HepG2 (cell line): ENCODE measurements around the gene GGT1. TPM values are rescaled to one million over a fixed set of nuclear protein-coding genes. Genes with fewer than 3 reads are reported as not detected.

ENCODE experiments used
- ASH2L ChIP-seq: fragments of 300-600, 200-600 bp; sonication (generic); IDR thresholded peaks from 2 replicates; pipeline ENCODE4 v1.7.0; 2017; ENCODE audit warnings: low read depth, mild to moderate bottlenecking, moderate library complexity, mixed read lengths, low read length; ENCODE audit not compliant: insufficient read length
- CBX5 ChIP-seq: sonication (generic); formaldehyde crosslinking; IDR thresholded peaks from 2 replicates; pipeline ENCODE4 v1.4.0; 2020; ENCODE audit warnings: missing genetic modification reagents, borderline replicate concordance
- DRAP1 ChIP-seq: IDR thresholded peaks from 2 replicates; pipeline ENCODE4 v1.6.1; 2016; ENCODE audit warnings: missing genetic modification reagents, missing compliant biosample characterization
- FOXJ3 ChIP-seq: sonication (generic); formaldehyde crosslinking; IDR thresholded peaks from 2 replicates; pipeline ENCODE4 v1.4.0; 2020; ENCODE audit warnings: missing genetic modification reagents, mild to moderate bottlenecking, borderline replicate concordance
- HDAC1 ChIP-seq: sonication (generic); formaldehyde crosslinking; IDR thresholded peaks from 2 replicates; pipeline ENCODE4 v1.5.1; 2020; ENCODE audit warnings: mild to moderate bottlenecking, missing genetic modification reagents
- IRX3 ChIP-seq: sonication (generic); formaldehyde crosslinking; IDR thresholded peaks from 2 replicates; pipeline ENCODE4 v1.8.1; 2023; ENCODE audit warnings: mild to moderate bottlenecking, low read depth, missing genetic modification reagents, borderline replicate concordance
- MTA1 ChIP-seq: sonication (generic); formaldehyde crosslinking; IDR thresholded peaks from 2 replicates; pipeline ENCODE4 v1.4.0; 2020; ENCODE audit warnings: missing genetic modification reagents, mild to moderate bottlenecking, borderline replicate concordance
- NFAT5 ChIP-seq: sonication (generic); formaldehyde crosslinking; IDR thresholded peaks from 2 replicates; pipeline ENCODE4 v1.4.0; 2020; ENCODE audit warnings: missing genetic modification reagents
- POLR2AphosphoS5 ChIP-seq: IDR thresholded peaks from 2 replicates; pipeline ENCODE4 v1.6.1; 2012; ENCODE audit warnings: low read depth, low read length
- POLR2G ChIP-seq: fragments of 200-400 bp; formaldehyde crosslinking; IDR thresholded peaks from 2 replicates; pipeline ENCODE4 v1.6.1; 2018; ENCODE audit warnings: mild to moderate bottlenecking, low read depth, low read length, moderate library complexity
- PREB ChIP-seq: sonication (generic); formaldehyde crosslinking; IDR thresholded peaks from 2 replicates; pipeline ENCODE4 v1.4.0; 2020; ENCODE audit warnings: missing genetic modification reagents
- SCMH1 ChIP-seq: sonication (generic); formaldehyde crosslinking; IDR thresholded peaks from 2 replicates; pipeline ENCODE4 v1.9.0; 2021; ENCODE audit warnings: missing genetic modification reagents, mild to moderate bottlenecking, borderline replicate concordance
- ZFYVE20 ChIP-seq: sonication (generic); formaldehyde crosslinking; IDR thresholded peaks from 2 replicates; pipeline ENCODE4 v1.8.0; 2023; ENCODE audit warnings: low read depth, mild to moderate bottlenecking, moderate library complexity, missing genetic modification reagents, borderline replicate concordance
- ZNF121 ChIP-seq: sonication (generic); formaldehyde crosslinking; IDR thresholded peaks from 2 replicates; pipeline ENCODE4 v1.5.0; 2020; ENCODE audit warnings: mild to moderate bottlenecking, missing genetic modification reagents
- ZNF292 ChIP-seq: sonication (generic); formaldehyde crosslinking; IDR thresholded peaks from 2 replicates; pipeline ENCODE4 v1.8.1; 2022; ENCODE audit warnings: mild to moderate bottlenecking, low read depth, missing genetic modification reagents, borderline replicate concordance
- ZNF317 ChIP-seq: sonication (generic); formaldehyde crosslinking; IDR thresholded peaks from 2 replicates; pipeline ENCODE4 v1.5.0; 2020; ENCODE audit warnings: mild to moderate bottlenecking, missing genetic modification reagents
- ZNF501 ChIP-seq: sonication (generic); formaldehyde crosslinking; IDR thresholded peaks from 2 replicates; pipeline ENCODE4 v1.5.1; 2020; ENCODE audit warnings: mild to moderate bottlenecking, moderate library complexity, missing genetic modification reagents
- ZNF598 ChIP-seq: sonication (generic); formaldehyde crosslinking; IDR thresholded peaks from 2 replicates; pipeline ENCODE4 v1.5.1; 2020; ENCODE audit warnings: mild to moderate bottlenecking, missing genetic modification reagents, borderline replicate concordance
- ZNF605 ChIP-seq: sonication (generic); formaldehyde crosslinking; IDR thresholded peaks from 2 replicates; pipeline ENCODE4 v1.8.0; 2022; ENCODE audit warnings: mild to moderate bottlenecking, missing genetic modification reagents
- ZNF747 ChIP-seq: sonication (generic); formaldehyde crosslinking; IDR thresholded peaks from 2 replicates; pipeline ENCODE4 v1.8.1; 2023; ENCODE audit warnings: missing genetic modification reagents, mild to moderate bottlenecking, borderline replicate concordance
- ZNF776 ChIP-seq: sonication (generic); formaldehyde crosslinking; IDR thresholded peaks from 2 replicates; pipeline ENCODE4 v1.4.0; 2020; ENCODE audit warnings: mild to moderate bottlenecking, missing genetic modification reagents
- polyA plus RNA-seq, 8 experiments: library from polyadenylated mRNA; depleted of rRNA in 3 of 8; stranded (reverse) in 7 of 8; unstranded in 1 of 8; fragments of >200 nt; fragmentation: Illumina TruSeq in 4 of 8; extraction: Trizol in 4 of 8; gene quantifications; 2 replicates each; pipeline versions ENCODE4 v1.2.1 to v1.2.3, GENCODE V29; 2011 to 2016; ENCODE audit warnings: low read depth in 4 of 8, missing spikeins in 1 of 8, mixed read lengths in 1 of 8; ENCODE audit not compliant: insufficient read depth in 1 of 8
- total RNA-seq, 5 experiments: library from RNA; depleted of rRNA; stranded (reverse); fragments of >200 nt; fragmentation: Illumina TruSeq; extraction: Trizol; gene quantifications; 2 replicates each; pipeline ENCODE4 v1.2.3, GENCODE V29; 2016; ENCODE audit warnings: low read depth in 1 of 5

The GGT1 gene
- total and polyA plus RNA-seq, 2 of the 13 experiments (the other 11 are each of a cell fraction or from before 2014, with no cell fraction given): 29.9 to 103 TPM

DNA sequence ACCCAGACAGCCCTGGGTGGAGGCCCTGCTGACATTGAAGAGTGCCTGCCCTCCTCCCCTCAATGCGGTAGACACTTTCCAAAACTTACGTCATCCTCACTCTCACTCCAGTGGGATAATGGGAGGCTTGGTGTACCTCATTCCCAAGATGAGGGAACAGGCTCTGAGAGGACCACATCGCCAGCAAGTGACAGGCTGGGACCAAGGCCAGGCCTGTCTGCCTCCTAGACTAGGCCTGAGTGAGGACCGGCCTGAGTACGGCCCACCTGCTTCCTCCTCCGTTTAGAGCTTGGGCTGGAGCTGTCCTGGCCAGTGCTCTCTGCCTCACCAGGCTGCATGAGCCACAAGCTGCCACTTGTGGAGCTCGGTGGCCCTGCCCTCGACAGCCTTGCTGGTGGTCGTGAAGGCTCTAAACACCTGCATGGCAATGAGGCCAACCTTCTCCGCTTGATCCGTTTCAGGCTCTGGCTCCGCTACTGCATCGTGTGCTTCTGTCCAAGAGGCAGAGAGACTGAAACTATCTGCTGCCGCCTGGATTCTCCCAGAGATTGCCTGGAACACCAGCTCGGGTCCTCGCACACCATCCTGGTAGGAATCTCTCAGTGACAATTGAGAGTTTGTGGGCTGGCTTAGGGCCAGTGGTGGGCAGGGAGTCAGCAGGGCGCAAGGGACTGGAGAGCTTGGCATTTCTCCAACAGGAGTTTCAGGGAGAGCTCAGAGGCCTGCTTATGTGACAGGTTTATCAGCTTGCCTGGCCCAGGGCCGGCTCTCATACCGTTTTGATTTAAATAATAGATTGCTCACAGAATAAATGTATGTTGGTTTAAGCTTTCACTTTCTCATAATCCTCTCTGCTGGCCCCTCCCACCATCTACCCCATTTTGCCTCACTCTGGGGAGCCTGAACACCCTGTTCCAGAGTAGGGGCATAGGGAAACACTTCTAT, 19.5 kb upstream of the GGT1 start (continued):
- 0 out of 2 replicates have a peak, but pooled peaks have one; percentile 31 for TF ChIP-seq ZNF292 (CRISPR knock-in tag)
- TF ChIP-seq ASH2L: peak; percentile 40
- peak; percentile 51; the same call in 1 of the 2 replicates for TF ChIP-seq ZNF317 (CRISPR knock-in tag)
- TF ChIP-seq POLR2AphosphoS5: peak; percentile 48
- TF ChIP-seq MTA1 (CRISPR knock-in tag): 0 out of 2 replicates have a peak, but pooled peaks have one; percentile 45
- peak; percentile 74 for TF ChIP-seq ZNF121 (CRISPR knock-in tag)
- peak; percentile 70; the same call in 1 of the 2 replicates for TF ChIP-seq ZNF605 (CRISPR knock-in tag)
- TF ChIP-seq PREB (CRISPR knock-in tag): no peak
- TF ChIP-seq HDAC1 (CRISPR knock-in tag): 0 out of 2 replicates have a peak, but pooled peaks have one; percentile 37
- TF ChIP-seq SCMH1 (CRISPR knock-in tag): no peak
- TF ChIP-seq POLR2G: peak; percentile 46; the same call in 1 of the 2 replicates
- no peak for TF ChIP-seq ZNF776 (CRISPR knock-in tag)
- 0 out of 2 replicates have a peak, but pooled peaks have one; percentile 68 for TF ChIP-seq IRX3
- no peak for TF ChIP-seq NFAT5 (CRISPR knock-in tag)
- 0 out of 2 replicates have a peak, but pooled peaks have one; percentile 17 for TF ChIP-seq ZNF501 (CRISPR knock-in tag)
- no peak for TF ChIP-seq FOXJ3 (CRISPR knock-in tag)
- TF ChIP-seq ZNF747 (CRISPR knock-in tag): 0 out of 2 replicates have a peak, but pooled peaks have one; percentile 21
- 0 out of 2 replicates have a peak, but pooled peaks have one; percentile 18 for TF ChIP-seq DRAP1 (CRISPR knock-in tag)
- 0 out of 2 replicates have a peak, but pooled peaks have one; percentile 35 for TF ChIP-seq ZNF598 (CRISPR knock-in tag)
- 0 out of 2 replicates have a peak, but pooled peaks have one; percentile 49 for TF ChIP-seq ZFYVE20 (CRISPR knock-in tag)
- TF ChIP-seq CBX5: peak; percentile 61; the same call in 1 of the 2 replicates
